HG03575 (cell line): ENCODE measurements around the gene DHRSX.
"Not testable (repeated sequence)": the region's sequence is repeated elsewhere in the genome, so short reads cannot be mapped to it uniquely, and the experiment has no call there.

Experiments
- ATAC-seq: cut with Tn5 transposase; IDR thresholded peaks from one replicate; pipeline ENCODE4 v1.9.1; 2021; ENCODE audit not compliant: unreplicated experiment, insufficient number of reproducible peaks, low FRiP score; ENCODE audit errors: extremely low read depth

DHRSX gene

DNA sequence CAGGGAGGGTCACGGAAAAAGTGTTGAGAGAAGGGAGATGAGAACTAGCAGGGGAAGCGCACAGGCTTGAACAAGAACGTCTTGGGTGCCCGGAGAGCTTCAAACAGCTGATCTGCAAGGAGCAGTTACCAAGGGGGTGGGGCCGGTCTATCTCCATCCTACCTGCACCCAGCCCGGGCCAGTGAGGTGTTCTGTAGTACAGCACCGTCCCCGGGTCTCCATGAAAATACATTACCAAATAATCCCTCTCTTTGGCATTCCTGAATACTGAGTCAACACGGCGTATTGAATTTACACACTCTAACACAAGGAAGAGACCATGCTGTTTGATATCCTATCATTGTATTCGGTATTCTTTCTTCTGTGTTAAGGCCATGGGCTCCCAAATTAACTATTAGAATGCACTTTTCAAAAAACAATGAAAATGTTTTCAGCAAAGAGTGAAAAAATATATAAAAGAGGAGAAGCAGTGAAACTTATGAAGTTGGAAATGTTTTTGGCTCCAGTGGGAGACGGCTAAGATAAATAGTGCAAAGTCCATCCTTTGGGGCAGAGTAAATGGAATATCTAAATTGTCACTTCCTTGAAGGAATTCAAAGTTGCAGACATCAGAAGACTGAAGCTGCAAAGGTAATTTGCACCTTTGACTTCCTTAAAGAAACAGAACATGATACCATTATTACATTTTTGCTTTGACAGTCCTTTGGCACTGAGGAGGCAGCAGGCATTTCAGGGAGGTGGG is 90.3 kb downstream of the DHRSX start:
- ATAC-seq = no peak

DNA sequence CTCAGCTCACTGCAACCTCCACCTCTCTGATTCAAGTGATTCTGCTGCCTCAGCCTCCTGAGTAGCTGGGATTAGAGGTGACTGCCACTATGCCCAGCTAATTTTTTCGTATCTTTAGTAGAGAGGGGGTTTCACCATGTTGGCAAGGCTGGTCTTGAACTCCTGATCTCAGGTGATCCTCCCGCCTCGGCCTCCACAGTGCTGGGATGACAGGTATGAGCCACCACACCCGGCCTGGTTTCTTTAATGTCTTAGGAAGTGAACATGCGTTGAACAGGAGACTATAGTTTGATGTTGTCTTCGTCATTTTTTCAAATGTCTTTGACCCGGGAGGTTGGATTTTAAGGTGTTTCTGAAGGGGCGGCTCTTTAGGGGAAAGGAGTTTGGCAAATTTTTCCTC is 91.0 kb downstream of the DHRSX start:
- ATAC-seq = no peak

DNA sequence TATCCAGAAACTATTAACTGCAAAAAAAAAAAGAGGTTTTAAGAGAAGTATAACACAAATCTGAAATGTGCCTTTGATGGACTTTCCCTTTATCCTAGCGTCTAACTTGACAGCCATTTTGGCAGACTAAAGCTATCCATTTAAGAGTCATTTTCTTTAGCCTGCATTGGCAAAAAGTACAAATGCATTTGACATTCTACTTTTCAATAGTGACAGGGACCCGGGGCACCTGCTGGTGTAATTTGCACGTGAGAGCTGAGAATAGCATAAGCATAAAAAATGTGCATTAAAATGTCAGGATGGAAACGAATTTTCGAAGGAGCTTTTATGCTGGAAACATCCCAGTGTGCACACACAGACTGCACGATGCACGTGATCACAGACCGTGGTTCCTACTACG is 91.9 kb downstream of the DHRSX start:
- ATAC-seq = no peak

DNA sequence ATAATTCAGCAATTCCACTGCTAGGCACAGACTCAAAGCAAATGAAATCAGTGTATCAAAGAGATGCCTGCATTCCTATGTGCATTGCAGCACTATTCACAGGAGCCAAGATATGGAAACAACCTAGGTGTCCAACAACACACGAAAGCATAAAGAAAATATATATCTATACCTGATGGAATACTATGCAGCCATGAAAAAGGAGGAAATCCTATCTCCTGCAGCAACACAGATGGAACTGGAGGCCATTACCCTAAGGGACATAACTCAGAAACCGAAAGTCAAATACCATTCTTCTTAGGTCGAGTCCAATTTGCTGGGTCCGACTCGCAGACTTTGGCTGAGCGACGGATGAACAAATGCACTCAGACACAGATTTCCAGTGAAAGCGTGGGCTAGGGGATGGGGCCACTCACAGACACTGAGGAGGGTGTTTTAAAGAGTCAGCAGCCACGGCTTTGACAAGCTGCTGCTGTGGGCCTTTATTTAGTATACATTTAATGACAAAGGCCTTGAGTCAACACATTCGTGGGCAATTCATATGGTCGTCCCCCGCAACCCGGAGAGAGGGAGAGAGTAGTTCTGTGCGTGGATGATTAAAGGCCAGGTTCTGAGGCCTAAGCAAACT is 93.8 kb downstream of the DHRSX start:
- ATAC-seq = no peak

DNA sequence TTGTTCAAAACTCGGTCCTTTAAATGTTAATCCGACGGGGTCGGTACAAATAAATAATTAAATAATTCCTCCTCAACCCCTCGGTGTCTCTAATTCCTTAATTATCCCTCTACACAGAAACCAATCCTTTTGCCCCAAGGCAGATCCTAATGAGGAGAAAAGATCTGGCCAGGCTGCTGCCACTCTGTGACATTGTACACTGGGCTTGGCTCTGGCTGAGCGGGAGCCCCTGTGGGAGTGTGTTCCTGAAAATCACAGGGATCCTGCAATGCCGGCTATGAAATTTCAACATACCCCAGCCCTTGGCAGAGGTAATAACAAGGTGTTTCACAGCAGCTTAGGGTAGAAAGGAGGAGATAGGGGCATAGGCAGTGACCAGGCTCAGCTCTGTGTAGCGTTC is 96.0 kb downstream of the DHRSX start:
- no peak for ATAC-seq

DNA sequence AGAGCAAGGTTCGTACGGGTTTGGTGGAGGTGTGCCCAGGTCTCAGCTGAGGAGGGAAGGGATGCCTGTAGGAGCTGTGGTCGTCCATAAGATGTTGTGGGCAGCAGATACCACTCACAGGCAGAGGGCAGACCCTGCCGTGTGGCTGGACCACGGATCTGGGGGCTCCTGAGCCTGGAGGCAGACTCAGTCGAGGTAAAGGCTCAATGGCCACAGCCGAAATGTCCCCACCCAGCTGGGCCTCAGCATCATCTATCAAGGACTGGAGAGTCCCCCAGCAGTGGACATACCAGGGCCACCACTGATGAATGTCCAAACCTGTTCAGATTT is 98.5 kb downstream of the DHRSX start:
- no peak for ATAC-seq

DNA sequence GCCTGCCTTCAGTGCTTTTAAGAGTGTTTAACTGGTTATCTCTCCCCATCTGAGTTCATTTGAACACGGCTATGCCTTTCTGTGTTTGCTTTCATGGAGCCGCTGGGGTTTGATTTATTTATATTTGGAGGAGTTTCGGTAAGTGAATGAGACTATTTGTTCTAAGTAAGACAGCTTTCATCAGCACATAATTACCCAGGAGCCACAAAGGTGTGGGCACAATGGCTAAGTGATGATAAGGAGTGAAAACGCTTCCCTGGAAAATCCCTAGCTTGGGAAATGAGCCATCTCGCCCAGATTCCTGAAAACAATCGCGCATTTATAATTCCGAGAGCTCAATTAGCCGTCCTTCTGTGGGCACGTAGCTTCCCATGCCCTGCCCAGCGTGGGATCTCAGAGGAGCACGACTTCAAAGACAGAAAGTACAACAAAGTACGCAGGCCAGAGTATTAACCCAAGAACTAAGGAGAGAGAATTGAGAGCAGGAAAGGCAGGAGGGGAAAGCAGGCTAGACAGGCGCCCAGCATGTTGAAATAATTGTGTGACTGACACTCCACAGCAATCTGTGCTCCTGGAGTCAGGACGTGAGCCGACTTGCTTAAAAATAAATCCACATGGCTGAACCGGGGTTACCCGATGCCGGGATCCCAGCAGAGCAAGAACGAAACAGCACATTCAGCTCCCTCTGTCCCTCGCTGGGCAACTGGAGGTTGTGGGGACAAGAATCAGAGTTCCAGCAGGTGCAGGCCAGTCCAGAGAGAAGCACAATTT is 99.0 kb downstream of the DHRSX start:
- ATAC-seq = no peak

DNA sequence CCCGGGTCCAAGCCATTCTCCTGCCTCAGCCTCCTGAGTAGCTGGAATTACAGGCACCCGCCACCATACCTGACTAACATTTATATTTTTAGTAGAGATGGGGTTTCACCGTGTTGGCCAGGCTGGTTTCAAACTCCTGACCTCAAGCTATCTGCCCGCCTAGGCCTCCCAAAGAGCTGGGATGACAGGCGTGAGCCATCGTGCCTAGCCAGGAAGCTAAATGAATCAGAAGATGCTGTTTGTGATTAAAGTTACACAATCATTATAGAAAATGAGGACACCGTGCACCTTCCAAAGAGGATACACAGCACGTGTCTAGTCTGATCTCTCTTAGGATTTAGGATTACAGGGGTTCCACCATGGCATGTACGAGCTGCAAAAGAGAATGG is 99.6 kb downstream of the DHRSX start:
- ATAC-seq = no peak

DNA sequence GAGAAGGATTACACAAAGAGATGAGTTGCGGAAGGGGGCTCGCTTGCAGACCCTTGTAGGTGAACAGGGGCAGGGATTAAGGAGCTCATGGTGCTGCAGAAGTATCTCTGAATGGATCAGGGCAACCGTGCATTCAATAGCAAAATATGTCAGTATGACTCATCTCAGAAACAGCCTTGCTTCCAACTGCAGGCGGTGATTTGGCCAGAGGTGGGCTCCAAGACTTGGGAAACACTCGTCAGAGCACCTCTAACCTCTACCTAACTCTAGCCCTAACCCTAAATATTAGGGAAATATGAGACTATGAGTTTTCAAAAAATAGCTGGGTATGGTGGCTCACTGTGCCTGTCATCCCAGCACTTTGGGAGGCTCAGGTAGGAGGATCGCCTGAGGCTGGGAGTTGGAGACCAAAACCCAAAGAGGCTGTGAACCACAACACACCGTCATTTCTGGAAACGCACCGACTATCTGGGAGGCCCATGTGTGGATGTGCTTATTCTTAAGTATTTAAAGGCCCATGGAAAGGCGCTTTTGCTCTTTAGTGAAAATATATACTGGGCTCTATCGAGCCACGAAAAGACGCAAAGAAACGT is 102.6 kb downstream of the DHRSX start:
- ATAC-seq = no peak

DNA sequence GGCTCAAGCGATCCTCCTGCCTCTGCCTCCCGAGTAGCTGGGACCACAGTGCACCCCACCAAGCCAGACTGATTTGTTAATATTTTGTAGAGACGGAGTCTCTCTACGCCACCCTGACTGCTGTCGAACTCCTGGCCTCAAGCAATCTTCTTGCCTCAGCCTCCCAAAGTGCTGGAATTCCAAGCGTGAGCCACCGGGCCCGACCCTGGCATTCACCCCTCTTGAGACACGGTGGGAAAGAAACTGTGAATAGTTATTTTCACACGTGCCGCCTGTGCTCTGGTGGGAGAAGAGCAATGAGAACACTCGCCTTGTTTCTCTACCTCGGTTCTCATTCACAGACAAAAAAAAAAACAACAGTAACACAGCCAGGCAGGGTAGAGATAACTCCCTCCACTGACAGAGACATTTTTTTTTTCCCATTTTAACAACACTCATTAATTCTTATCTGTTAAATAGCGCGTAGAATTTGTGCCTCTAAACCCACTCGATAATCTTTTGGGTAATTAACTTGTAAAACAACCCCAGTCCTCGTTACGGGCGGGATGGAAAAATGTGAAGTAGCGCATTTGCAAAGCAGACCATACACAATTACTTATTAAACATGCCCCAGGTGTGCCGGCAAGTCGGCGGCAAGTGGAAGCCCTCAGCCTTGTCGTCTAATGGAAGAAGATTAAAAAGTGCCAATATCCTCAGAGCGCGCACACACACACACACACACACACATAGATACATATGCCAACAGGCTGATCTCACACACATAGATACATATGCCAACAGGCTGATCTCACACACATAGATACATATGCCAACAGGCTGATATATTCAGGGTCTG is 103.3 kb downstream of the DHRSX start:
- no peak for ATAC-seq

DNA sequence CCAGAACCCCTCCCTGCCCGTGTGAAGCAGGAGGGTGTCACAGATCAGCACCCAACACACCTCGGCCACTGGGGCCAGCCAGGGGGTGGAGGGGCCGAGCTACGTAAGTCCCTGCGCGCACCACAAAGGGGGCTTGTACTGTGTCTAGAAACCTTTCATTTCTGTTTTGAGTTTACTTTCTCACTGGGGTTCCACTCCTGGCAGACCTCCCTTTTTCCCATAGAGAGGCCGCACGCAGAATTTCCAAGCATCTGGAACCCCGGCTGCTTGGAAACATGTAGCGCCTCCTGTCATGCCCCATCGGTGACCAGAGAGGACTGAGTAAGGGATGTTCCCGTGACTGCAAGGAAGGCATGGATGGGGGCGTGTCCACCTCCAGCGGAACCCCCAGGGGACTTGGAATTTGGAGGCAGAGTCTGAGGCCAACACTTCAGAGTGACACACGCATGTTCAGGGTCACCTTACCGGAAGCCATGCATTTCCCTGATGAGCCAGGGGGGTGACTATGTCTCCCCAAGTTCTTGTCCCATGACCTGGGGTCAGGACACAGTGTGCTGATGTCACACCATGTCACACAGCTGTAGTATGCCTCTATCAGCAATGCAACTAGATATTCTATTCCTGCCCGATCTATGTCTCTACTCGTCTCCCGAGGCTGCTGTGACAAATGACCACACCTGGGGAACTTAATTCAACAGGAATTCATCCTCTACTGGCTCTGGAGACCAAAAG is 105.3 kb downstream of the DHRSX start:
- ATAC-seq = no peak

DNA sequence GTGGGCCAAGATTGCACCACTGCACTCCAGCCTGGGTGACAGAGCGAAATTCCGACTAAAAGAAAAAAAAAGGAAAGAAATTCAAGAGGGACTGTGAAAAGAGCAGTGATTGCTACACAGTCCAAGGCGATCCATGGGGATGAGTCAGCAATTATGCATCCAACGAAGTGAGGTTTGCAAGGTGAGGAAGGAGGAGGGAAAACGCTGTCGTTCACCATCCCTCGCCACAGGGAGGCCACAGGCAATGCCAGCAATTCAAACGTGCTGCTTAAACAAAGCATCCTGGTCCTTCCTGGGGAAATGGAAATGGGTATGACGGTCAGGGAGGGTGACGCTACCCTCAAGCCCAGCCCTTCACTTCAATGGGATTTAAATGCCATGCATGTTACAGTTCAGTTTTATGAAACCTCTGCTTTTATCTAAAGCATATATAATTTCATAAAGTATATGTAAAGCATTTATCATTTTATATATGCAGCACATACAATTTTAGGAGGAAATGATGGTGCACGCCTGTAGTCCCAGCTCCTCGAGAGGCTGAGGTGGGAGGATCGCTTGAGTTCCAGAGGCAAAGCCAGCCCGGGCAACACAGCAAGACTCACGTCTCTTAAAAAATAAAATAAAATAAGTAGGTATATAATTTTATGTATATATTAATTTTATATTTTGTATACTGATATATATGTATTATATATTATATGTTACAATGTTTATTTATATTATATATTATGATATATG is 108.7 kb downstream of the DHRSX start:
- ATAC-seq = no peak

DNA sequence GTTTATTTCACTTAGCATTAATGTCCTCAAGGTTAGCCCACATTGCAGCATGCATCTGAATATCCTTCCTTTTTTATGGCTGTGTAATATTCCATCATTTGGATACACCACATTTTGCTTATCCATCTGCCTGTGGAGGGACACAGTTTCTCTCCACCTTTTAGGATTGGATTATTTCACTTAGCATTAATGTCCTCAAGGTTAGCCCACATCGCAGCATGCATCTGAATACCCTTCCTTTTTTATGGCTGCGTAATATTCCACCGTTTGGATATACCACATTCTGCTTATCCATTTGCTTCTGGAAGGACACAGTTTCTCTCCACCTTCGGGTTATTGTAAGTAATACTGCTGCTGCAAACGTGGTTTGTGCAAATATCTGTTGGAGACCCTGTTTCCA is 110.0 kb downstream of the DHRSX start:
- ATAC-seq = no peak

DNA sequence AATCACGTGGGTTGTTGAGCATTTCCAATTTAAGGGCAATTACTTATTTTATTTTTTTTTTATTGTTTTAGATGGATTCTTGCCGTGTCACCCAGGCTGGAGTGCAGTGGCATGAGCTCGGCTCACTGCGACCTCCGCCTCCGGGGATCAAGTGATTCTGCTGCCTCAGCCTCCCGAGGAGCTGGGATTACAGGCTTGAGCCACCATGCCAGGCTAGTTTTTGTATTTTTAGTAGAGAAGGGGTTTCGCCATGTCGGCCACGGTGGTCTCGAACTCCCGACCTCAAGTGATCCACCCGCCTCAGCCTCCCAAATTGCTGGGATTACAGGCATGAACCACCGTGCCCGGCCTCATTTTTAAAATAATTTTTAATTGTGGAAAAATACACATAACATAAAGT is 111.0 kb downstream of the DHRSX start:
- not testable (repeated sequence) for ATAC-seq

DNA sequence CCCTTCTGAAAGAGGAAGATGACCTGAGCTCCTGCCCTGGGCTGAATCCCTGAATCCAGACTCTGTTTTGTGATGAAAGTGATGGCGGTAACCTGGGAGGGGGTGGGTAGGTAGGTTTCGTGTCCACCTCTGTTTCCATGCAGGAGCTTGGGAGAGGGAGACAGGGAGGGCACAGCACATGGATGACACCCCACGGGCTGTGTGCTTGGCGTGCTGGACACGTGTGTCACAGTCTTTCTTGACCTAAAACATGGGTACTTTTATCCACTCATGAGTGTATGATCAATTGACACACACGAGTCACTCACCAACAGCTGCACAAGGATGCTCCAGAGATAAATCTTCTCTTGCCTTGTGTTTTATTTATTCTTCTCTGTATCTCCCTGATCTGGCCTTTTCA is 111.5 kb downstream of the DHRSX start:
- no peak for ATAC-seq

DNA sequence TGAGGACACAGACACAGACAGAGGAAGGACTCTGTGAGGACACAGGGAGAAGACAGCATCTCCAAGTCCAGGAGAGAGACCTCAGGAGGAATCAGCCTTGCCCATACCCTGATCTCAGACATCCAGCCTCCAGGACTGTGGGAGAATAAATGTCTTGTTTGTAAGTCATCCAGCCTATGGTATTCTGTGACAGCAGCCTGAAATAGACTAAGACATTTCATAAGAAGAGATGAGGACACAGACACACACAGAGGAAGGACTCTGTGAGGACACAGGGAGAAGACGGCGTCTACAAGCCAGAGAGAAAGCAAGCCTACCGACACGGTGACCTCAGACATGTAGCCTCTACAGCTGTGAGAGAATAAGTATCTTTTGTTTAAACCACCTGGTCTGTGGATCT is 112.1 kb downstream of the DHRSX start:
- ATAC-seq = no peak

DNA sequence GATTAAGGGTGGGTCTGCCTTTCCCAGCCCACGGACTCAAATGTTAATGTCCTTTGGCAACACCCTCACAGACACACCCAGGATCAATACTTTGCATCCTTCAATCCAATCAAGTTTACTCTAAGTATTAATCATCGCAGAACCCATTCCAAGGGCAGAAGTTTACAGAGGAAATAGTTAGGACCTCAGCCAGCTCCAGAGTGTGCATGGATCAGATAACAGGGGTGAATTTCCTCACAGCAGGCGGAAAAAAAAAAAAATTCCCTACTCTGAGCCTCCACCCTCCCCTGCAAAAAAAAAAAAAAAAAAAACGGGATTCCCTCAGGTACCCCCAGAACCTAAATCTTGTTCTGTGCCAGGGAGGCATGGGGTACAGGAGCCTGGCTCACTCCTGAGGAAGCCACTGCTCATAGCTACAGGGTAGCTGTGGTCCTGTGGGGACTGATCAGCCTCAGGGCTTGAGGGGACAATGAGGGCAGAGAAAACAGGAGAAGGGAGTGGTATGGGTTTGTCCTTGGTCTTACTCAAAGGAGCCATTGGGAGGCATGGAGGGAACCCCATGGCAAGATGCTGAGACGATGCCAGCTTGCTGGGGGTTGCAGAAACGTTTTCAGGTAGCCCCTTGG is 113.0 kb downstream of the DHRSX start:
- no peak for ATAC-seq

DNA sequence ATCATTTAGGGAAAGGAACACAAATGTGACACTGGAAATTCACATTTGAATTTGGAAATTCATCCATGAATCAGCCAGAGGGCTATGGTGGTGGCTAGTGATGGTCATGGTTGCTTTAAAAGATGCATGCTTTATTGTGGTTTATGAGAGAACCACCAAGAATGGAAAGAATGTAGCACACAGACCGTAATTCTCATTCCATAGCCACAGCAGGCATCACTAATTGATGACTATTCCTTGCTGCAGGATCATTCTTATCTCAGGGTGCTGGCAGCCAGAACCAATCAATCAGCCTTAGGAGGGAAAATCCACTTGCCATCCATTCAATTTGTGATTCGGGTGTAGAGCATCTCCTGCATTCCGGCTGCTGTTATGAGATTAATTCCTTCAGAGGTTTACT is 115.6 kb downstream of the DHRSX start:
- no peak for ATAC-seq
